GM19351 (cell line): ENCODE data around the gene ALAS1.
"Not testable (repeated sequence)": the region's sequence is repeated elsewhere in the genome, so short reads cannot be mapped to it uniquely, and the experiment has no call there.

Source experiments
- ATAC-seq: cut with Tn5 transposase; IDR thresholded peaks from one replicate; pipeline ENCODE4 v1.9.1; 2021; ENCODE audit warnings: mild to moderate bottlenecking, moderate library complexity; ENCODE audit not compliant: unreplicated experiment

The ALAS1 gene

GRCh38 chr3:52197842-52198625 lies at the start of gene ALAS1:
TSS of gene ALAS1 (plus strand) at chr3:52198160. CDS start at chr3:52199242, 1,082 bp downstream.
- peak; percentile 77 for ATAC-seq

GRCh38 chr3:52149021-52149420 lies 48.9 kb upstream of the ALAS1 start:
- no peak for ATAC-seq

GRCh38 chr3:52149726-52150125 lies 48.2 kb upstream of the ALAS1 start:
- ATAC-seq: no peak

- no peak for ATAC-seq
These were observed 47.6 kb upstream of the ALAS1 start for GRCh38 chr3:52150357-52150756.

- no peak for ATAC-seq
These were observed 47.1 kb upstream of the ALAS1 start for GRCh38 chr3:52150860-52151259.

GRCh38 chr3:52151991-52152390 lies 46.0 kb upstream of the ALAS1 start:
- ATAC-seq: not testable (repeated sequence)

- peak; percentile 9 for ATAC-seq
These were observed 44.4 kb upstream of the ALAS1 start for GRCh38 chr3:52153389-52154096.

GRCh38 chr3:52154135-52155094 lies 43.5 kb upstream of the ALAS1 start, which contains the start of gene POC1A:
TSS of gene POC1A (minus strand) at chr3:52154423. CDS start at chr3:52154372, 51 bp downstream.
- peak; percentile 83 for ATAC-seq

GRCh38 chr3:52155912-52156311 lies 42.0 kb upstream of the ALAS1 start:
- no peak for ATAC-seq

- no peak for ATAC-seq
These were observed 38.5 kb upstream of the ALAS1 start for GRCh38 chr3:52159503-52159902.

GRCh38 chr3:52162250-52162872 lies 35.6 kb upstream of the ALAS1 start:
- no peak for ATAC-seq

- no peak for ATAC-seq
These were observed 30.7 kb upstream of the ALAS1 start for GRCh38 chr3:52167240-52167639.

- not testable (repeated sequence) for ATAC-seq
These were observed 27.7 kb upstream of the ALAS1 start for GRCh38 chr3:52170217-52170616.

- ATAC-seq: no peak
These were observed 26.3 kb upstream of the ALAS1 start for GRCh38 chr3:52171514-52172261.

GRCh38 chr3:52172262-52172757 lies 25.6 kb upstream of the ALAS1 start:
- ATAC-seq: no peak

- no peak for ATAC-seq
These were observed 24.9 kb upstream of the ALAS1 start for GRCh38 chr3:52173101-52173500.

GRCh38 chr3:52174896-52175295 lies 23.1 kb upstream of the ALAS1 start:
- ATAC-seq: no peak

- ATAC-seq: no peak
These were observed 22.4 kb upstream of the ALAS1 start for GRCh38 chr3:52175416-52176179.
